ENCODE measurements around the gene CASP8.

- TF ChIP-seq, protein P1, sequence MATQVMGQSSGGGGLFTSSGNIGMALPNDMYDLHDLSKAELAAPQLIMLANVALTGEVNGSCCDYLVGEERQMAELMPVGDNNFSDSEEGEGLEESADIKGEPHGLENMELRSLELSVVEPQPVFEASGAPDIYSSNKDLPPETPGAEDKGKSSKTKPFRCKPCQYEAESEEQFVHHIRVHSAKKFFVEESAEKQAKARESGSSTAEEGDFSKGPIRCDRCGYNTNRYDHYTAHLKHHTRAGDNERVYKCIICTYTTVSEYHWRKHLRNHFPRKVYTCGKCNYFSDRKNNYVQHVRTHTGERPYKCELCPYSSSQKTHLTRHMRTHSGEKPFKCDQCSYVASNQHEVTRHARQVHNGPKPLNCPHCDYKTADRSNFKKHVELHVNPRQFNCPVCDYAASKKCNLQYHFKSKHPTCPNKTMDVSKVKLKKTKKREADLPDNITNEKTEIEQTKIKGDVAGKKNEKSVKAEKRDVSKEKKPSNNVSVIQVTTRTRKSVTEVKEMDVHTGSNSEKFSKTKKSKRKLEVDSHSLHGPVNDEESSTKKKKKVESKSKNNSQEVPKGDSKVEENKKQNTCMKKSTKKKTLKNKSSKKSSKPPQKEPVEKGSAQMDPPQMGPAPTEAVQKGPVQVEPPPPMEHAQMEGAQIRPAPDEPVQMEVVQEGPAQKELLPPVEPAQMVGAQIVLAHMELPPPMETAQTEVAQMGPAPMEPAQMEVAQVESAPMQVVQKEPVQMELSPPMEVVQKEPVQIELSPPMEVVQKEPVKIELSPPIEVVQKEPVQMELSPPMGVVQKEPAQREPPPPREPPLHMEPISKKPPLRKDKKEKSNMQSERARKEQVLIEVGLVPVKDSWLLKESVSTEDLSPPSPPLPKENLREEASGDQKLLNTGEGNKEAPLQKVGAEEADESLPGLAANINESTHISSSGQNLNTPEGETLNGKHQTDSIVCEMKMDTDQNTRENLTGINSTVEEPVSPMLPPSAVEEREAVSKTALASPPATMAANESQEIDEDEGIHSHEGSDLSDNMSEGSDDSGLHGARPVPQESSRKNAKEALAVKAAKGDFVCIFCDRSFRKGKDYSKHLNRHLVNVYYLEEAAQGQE (IDR thresholded peaks at IDR 0.05; ENCODE audit: insufficient read depth in 1 of 2, low read depth in 2 of 2, low read length in 2 of 2), result no peak
- no peak for TF ChIP-seq POLR2AphosphoS5 (IDR thresholded peaks at IDR 0.05; ENCODE audit: low read depth, low read length)
- no peak for TF ChIP-seq SIN3A (IDR thresholded peaks at IDR 0.05; ENCODE audit: borderline replicate concordance, insufficient read depth, low read length)
- TF ChIP-seq TAF1 (IDR thresholded peaks at IDR 0.05; ENCODE audit: borderline replicate concordance, insufficient read depth, low read length), result no peak
Measured at GRCh38 chr2:201320257-201320656, 59.9 kb downstream of the CASP8 start.
